GM12891 (cell line): Measurements from ENCODE around the gene ARID1A.
"Not testable (repeated sequence)": the region's sequence is repeated elsewhere in the genome, so short reads cannot be mapped to it uniquely, and the experiment has no call there.

Experiments used
- DNase-seq: peaks from one replicate; pipeline ENCODE4 v3.0.0; 2011; ENCODE audit warnings: low spot score; ENCODE audit not compliant: insufficient read length
- FAIRE-seq: peaks from 2 replicates; lab custom pipeline; 2011; peaks lifted over from hg19 to GRCh38; lab: Jason Lieb, UNC
- PAX5 ChIP-seq: IDR thresholded peaks from 2 replicates; pipeline ENCODE4 v1.6.1; 2011; ENCODE audit warnings: low read length, moderate library complexity, mild to moderate bottlenecking; ENCODE audit not compliant: insufficient read depth, severe bottlenecking
- POLR2A ChIP-seq: IDR thresholded peaks from 2 replicates; pipeline ENCODE4 v1.6.1; 2011; ENCODE audit warnings: low read depth, low read length, control low read depth
- POLR2AphosphoS5 ChIP-seq: IDR thresholded peaks from 2 replicates; pipeline ENCODE4 v1.6.1; 2011; ENCODE audit warnings: low read depth, low read length, control low read depth
- POU2F2 ChIP-seq: IDR thresholded peaks from 2 replicates; pipeline ENCODE4 v1.6.1; 2011; ENCODE audit warnings: low read depth, mild to moderate bottlenecking, control low read depth, low read length, moderate library complexity
- SPI1 ChIP-seq: IDR thresholded peaks from 2 replicates; pipeline ENCODE4 v1.6.1; 2011; ENCODE audit warnings: low read depth, low read length, control low read depth
- TAF1 ChIP-seq: IDR thresholded peaks from 2 replicates; pipeline ENCODE4 v1.6.1; 2011; ENCODE audit warnings: low read depth, low read length, control low read depth

Gene ARID1A

GRCh38 chr1:26705788-26706311 is 10.0 kb downstream of the ARID1A start:
- no peak for FAIRE-seq
- TF ChIP-seq POLR2AphosphoS5 (no peak), TAF1 (no peak), SPI1 (no peak), POU2F2 (no peak), POLR2A (no peak), PAX5 (no peak)
- DNase-seq = no peak

GRCh38 chr1:26706315-26706714 is 10.5 kb downstream of the ARID1A start:
- TF ChIP-seq POLR2AphosphoS5 = no peak
- TF ChIP-seq SPI1 = no peak
- no peak for TF ChIP-seq POLR2A
- TF ChIP-seq TAF1 = no peak
- TF ChIP-seq POU2F2 = no peak
- no peak for TF ChIP-seq PAX5
- DNase-seq = no peak
- FAIRE-seq = peak; percentile 86

DNA sequence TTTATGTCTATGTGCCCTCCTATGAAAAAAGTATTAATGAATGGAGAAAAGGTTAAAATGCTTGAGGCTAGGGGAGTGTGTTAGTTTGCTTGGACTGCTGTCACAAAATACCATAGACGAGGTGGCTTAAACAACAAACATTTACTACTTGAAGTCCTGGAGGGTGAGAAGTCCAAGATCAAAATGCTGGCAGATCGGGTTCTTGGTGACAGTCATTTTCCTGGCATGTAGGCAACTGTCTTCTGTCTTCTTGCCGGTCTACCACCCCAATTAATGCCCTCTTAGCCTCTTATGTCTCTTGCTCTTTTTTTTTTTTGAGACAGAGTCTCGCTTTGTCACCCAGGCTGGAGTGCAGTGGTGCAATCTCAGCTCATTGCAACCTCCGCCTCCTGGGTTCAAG is 15.0 kb downstream of the ARID1A start:
- no peak for FAIRE-seq
- TF ChIP-seq TAF1 = no peak
- DNase-seq = no peak

DNA sequence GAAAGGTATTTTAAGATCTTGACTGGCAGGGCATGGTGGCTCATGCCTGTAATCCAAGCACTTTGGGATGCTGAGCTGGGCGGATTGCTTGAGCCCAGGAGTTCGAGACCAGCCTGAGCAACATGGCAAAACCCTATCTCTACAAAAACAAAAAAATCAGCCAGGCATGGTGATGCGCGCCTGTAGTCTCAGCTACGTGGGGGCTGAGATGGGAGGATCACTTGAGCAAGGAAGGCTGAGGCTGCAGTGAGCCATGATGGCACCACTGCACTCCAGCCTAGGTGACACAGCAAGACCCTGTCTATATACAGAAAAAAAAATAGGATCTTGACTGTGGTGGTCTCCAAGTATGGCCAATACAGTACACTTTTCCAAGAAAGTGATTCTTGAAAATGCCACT is 16.0 kb downstream of the ARID1A start:
- DNase-seq (no peak), FAIRE-seq (no peak)
- TF ChIP-seq PAX5 (no peak), POLR2A (0 out of 2 replicates have a peak, but pooled peaks have one; percentile 20), POU2F2 (no peak), POLR2AphosphoS5 (peak; percentile 54; the same call in 1 of the 2 replicates), TAF1 (no peak), SPI1 (no peak)

- no peak for DNase-seq
- TF ChIP-seq SPI1 = no peak
- TF ChIP-seq TAF1 = no peak
- TF ChIP-seq POLR2AphosphoS5 = peak; percentile 22; the same call in 1 of the 2 replicates
- FAIRE-seq = peak; percentile 40
Observed at GRCh38 chr1:26717017-26717491, 21.2 kb downstream of the ARID1A start.

- FAIRE-seq (no peak), DNase-seq (no peak)
- no peak for TF ChIP-seq POLR2A
- no peak for TF ChIP-seq POU2F2
- no peak for TF ChIP-seq POLR2AphosphoS5
- no peak for TF ChIP-seq TAF1
- no peak for TF ChIP-seq SPI1
- TF ChIP-seq PAX5 = no peak
Observed at GRCh38 chr1:26719205-26719604, 23.4 kb downstream of the ARID1A start.

GRCh38 chr1:26721669-26722355 is 26.0 kb downstream of the ARID1A start:
- no peak for FAIRE-seq
- DNase-seq = no peak
- no peak for TF ChIP-seq PAX5
- peak; percentile 32 for TF ChIP-seq SPI1
- TF ChIP-seq POLR2AphosphoS5 = no peak
- TF ChIP-seq TAF1 = no peak
- TF ChIP-seq POU2F2 = no peak

DNA sequence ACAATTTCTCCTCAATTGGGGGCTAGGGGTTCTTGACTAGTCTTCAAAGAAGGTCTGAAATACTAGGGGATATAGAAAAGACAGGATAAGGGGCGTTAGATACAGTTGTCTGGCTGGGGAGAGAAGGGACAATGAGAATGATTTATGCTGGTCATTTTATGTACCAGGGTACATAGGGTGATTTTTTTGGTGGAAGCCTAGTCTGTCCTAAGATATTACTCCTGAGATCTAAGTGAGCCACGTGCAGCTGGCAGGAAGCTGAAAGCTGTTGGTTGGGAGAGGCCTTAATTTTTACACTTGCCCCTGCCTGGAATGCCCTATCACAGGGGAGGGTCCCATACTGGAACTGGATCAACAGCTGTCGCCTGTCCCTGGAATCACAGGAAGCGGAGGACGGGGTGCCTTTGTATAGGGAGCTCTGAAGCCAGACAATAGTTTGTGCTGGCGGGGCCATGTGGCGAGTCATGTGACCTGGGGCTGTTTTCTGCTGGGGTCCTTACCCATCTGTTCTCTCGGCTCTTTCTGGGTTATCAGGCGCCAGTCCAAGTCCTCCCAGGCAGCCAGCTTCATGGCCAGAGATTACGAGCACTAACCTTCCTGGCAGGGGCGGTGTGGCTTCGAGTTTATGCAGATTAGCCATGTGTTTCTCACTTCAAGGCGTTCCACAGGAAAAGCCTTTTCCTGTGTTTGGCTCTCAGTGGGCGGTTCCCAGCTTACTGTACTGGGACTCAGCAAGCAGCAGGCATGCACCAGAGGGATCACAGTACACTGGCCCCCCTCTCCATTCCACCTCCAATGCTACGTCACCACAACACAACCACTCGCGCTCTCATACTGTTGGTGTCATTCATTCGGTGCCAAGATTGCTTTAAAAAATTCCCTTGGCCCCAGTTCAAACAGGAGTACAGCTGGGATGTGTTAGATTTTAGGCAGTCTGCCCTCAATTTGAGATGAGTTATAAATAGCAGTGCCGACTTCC is 27.5 kb downstream of the ARID1A start:
- DNase-seq = no peak
- TF ChIP-seq TAF1 (no peak), POLR2AphosphoS5 (peak; percentile 50; the same call in 1 of the 2 replicates), POU2F2 (peak; percentile 88)
- FAIRE-seq = peak; percentile 76

DNA sequence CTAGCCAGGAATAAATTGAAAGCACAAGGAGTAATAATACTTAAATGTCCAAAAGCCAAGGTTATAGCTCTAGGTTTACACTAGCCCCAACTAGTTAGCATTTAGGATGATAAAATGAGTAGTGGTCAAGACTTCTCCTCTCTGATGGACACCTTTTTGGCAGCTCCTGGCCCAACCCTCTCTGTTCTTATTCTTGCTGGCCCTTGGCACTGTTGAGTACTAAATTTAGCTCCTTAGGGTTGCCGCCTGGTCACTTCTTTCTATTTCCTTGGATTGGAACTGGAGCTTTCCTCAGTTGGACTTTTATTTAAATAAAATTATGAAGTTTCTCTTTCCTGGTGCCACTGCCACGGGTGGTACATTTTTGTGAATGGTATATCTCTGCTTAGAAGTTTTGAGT is 28.3 kb downstream of the ARID1A start:
- DNase-seq (no peak), FAIRE-seq (no peak)
- no peak for TF ChIP-seq PAX5
- TF ChIP-seq SPI1 = no peak
- TF ChIP-seq POLR2AphosphoS5 = no peak
- TF ChIP-seq TAF1 = no peak
- TF ChIP-seq POU2F2 = no peak
- no peak for TF ChIP-seq POLR2A

- no peak for FAIRE-seq
- no peak for DNase-seq
- TF ChIP-seq POLR2AphosphoS5 (no peak), PAX5 (no peak), TAF1 (no peak), POU2F2 (no peak), POLR2A (no peak), SPI1 (no peak)
Observed at GRCh38 chr1:26724926-26725325, 29.1 kb downstream of the ARID1A start.

DNA sequence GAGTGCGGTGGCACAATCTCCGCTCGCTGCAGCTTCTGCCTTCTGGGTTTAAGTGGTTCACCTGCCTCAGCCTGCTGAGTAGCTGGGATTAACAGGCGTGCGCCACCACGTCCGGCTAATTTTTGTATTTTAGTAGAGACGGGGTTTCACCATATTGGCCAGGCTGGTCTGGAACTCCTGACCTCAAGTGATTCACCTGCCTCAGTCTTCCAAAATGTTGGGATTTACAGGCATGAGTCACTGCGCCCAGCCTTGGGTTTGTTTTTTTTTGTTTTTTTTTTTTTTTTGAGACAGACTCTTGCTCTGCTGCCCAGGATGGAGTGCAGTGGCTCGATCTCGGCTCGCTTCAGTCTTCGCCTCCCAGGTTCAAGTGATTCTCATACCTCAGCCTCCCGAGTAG is 30.1 kb downstream of the ARID1A start:
- FAIRE-seq, DNase-seq: not testable (repeated sequence)
